Myocyte (in vitro differentiated cells): ENCODE results near the gene ALPI. TPM values are rescaled to one million over a fixed set of nuclear protein-coding genes. Genes with fewer than 3 reads are reported as not detected.
"Not testable (repeated sequence)": the region's sequence is repeated elsewhere in the genome, so short reads cannot be mapped to it uniquely, and the experiment has no call there.

Source experiments
- DNase-seq: peaks from one replicate; pipeline ENCODE4 v3.0.0-alpha.2; 2012; ENCODE audit warnings: low read depth
- total RNA-seq: library from RNA; depleted of rRNA; stranded (reverse); fragments of >200 nt; gene quantifications from 2 replicates; pipeline ENCODE4 v1.2.3, GENCODE V29; 2014

Gene ALPI
- total RNA-seq, 1 donor from 2014 or later: not detected

DNA sequence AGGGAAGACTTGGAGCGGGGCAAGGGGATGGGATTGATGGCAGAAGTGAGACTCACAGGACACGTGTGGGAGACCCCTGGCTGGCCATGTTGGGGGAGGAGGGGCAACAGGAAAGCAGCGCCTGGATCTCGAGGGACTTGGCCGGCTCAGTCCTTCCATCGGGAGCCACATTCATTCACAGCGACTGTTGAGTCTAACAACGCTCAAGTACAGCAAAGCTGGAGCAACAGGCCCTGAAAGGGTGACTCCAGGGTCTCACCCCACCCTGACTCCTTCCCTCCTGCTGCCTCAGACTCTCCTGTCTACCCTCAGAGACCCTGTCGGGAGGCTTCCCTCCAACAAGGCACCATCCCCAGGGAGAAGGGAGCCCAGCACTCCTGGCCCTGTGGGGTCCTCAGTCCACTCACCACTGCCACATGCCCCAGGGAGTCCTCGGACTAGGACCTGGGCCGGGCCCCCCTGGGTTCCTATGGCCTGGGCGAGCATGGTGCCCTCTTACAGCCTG lies 14.8 kb upstream of the ALPI start:
- no peak for DNase-seq

DNA sequence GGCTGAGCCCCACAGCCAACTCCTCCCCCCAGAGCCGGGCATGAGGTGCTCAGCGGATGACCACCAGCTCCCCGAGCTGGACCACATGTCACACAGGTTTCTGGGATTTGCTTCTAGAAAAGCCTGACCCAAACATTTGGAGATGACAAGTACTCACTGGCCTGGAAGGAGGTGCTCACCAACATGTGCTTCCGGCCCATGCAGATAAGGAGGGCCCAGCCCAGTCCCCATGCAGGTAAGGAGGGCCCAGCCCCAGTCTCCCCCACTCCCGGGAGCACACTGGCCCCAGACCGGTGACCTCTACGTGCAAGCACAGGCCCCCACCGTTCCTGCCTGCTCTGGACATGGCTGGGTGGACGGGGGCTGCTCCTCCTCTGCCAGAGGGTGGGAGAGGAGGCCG lies 14.0 kb upstream of the ALPI start:
- not testable (repeated sequence) for DNase-seq

DNA sequence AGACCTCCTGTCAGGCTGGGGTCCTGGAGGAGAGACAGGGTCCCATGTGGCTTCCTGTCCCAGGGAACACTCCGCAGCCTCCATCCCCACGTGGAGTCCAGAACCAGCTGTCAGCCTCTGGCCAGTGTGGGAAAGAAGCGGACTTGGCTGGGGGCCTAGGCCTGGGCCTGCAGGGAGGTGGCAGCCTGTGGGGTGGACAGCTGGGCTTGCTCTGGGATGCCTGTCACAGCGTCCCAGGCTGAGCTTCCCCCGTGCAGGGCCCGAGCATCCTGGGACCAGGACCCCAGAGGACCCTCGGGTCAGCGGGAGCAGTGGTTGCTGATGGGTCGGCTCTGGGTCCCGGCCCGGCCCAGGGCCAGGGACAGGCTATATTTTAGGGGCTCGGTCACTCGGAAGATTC lies 13.5 kb upstream of the ALPI start:
- peak; percentile 69 for DNase-seq

- not testable (repeated sequence) for DNase-seq
These were observed 12.9 kb upstream of the ALPI start for GRCh38 chr2:232443047-232443446.

GRCh38 chr2:232443669-232444408 lies 12.1 kb upstream of the ALPI start:
- DNase-seq: not testable (repeated sequence)

GRCh38 chr2:232444409-232445148 lies 11.4 kb upstream of the ALPI start:
- DNase-seq: peak; percentile 70

DNA sequence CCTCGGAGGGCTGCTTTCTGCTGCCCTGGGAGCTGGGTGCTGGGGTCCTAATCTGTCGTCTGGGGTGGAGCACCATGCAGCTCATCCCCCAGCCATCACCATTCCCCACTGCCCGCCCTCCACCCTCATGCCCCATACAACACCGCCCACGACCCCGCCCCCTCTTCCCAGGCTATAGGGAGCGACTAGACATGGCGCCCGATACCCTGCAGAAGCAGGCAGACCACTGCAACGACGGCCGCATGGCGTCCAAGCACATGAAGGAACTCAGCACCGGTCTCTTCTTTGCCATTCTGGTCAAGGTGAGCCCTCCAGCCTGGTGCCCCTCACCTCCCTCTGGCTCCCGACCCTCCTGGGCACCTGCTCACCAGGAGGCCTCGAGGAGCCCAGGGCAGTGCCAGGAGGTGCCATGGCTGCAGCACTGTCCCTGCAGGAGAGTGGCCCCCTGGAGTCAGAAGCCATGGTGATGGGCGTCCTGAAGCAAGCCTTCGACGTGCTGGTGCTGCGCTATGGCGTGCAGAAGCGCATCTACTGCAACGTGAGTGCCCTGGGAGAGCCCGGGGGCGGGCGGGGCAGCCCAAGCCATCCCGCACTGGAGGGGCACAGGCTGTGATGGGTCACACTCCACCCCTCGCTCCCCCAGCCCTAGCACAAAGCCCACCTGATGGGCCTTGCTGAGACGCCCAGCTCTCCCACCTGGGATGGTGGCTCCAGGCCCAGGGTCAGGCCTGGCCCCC lies 10.6 kb upstream of the ALPI start:
- DNase-seq: not testable (repeated sequence)

- DNase-seq: not testable (repeated sequence)
These were observed 9.6 kb upstream of the ALPI start for GRCh38 chr2:232446266-232446777.

- no peak for DNase-seq
These were observed 8.8 kb upstream of the ALPI start for GRCh38 chr2:232447091-232447620.

GRCh38 chr2:232447638-232448303 lies 8.2 kb upstream of the ALPI start:
- no peak for DNase-seq

DNA sequence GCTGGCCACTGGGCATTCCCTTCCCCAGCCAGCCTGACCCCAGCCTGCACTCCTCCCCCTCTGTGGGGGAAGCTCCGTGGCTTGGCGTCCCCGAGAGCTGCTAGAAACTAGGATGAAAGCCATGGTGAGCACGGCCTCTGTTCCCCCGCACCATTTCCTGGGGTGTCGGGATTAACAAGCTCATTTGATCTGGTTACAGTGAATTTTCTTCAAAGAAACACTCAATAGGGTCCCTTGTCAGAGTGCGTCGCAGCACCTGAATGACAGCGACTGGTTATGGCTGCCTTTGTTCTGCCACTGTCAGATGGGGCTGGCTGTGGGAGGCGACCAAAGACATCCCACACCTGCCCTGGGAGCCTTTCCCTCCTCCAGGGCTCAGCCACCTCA lies 7.7 kb upstream of the ALPI start:
- no peak for DNase-seq

DNA sequence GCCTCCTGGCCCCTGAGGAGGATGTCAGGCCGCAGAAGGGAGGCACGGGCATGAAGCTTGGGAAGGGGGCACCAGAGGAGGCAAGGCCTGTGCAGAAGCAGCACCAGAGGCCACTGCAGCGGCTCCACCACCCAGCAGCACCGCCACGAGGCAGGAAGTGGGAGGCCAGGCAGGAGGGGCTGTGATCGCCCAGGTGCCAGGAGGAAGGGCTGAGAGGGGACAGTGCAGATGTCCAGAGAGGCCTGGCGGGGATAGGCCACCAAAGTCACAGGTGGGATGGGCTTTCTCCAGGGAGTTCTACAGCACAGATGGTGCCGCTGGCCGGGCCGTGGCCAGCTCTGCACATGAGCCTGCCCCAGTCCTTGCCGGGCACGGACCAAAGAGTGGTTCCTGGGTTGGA lies 6.0 kb upstream of the ALPI start:
- no peak for DNase-seq

DNA sequence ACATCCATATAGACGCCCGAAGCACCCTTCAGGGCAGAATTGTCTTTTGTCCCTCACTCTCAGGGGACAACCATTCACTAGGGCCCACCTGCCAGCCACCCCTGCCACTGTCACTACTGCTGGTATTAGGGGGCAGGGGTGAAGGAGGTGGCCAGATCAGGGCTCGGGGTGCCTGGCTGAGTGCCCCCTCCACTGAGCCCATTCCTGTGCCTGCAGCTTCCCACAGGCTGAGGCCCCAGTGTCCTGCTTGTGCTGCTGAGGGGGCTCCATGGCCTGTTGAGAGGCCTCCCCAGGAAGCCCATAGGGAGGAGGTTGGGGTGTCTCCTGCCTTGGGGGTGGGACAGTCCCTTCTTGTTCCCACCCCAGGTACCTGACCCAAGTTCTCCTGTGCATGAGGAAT lies 4.3 kb upstream of the ALPI start:
- DNase-seq: not testable (repeated sequence)

GRCh38 chr2:232454630-232455029 lies 1.3 kb upstream of the ALPI start:
- DNase-seq: no peak

- no peak for DNase-seq
These were observed 555 bp downstream of the ALPI start for GRCh38 chr2:232456296-232457120.

DNA sequence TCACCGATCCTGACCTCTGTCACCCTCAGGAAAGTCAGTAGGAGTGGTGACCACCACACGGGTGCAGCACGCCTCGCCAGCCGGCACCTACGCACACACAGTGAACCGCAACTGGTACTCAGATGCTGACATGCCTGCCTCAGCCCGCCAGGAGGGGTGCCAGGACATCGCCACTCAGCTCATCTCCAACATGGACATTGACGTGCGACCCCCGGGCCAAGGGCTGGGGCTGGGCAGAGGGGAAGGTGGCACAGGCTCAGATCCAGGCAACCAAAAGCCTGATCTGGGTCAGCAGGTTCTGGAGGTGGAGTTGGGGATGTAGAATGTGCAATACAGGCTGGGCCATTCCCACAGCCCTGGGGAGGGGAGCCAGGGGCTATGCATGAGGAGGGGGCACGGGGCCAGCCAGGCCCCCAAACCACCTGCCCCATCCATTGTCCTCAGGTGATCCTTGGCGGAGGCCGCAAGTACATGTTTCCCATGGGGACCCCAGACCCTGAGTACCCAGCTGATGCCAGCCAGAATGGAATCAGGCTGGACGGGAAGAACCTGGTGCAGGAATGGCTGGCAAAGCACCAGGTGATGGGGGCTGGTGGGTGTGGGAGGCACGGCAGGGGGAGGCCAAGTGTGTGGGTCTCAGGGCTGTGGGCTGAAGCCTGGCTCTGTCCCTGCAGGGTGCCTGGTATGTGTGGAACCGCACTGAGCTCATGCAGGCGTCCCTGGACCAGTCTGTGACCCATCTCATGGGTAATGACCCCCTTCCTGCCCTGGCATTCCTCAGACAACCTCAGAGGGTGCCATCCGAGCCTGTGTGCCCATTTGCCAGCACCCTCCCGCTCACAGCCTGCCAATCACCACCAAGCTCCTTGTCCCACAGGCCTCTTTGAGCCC lies 1.4 kb downstream of the ALPI start:
- no peak for DNase-seq

GRCh38 chr2:232458051-232458660 lies 2.2 kb downstream of the ALPI start:
- DNase-seq: no peak

DNA sequence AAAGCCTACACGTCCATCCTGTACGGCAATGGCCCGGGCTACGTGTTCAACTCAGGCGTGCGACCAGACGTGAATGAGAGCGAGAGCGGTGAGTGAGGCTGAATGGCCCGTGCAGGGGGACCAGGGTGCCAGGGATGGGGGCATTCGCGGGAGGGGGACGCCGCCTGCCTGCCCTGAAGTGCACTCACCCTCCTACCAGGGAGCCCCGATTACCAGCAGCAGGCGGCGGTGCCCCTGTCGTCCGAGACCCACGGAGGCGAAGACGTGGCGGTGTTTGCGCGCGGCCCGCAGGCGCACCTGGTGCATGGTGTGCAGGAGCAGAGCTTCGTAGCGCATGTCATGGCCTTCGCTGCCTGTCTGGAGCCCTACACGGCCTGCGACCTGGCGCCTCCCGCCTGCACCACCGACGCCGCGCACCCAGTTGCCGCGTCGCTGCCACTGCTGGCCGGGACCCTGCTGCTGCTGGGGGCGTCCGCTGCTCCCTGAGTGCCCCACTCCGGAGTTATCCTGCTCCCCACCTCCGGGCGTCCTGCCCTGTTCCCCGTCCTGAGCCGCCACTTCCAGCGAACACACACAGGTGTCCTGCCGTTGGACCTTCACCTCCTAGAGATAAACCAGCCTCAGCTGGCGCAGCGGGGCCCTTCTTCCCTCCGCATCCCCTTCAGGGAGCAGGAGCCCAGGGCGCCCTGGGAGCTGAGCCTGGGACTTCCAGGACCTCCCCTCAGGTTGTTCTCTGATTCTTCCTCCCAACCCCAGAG lies 2.9 kb downstream of the ALPI start:
- no peak for DNase-seq
